Effector memory CD8-positive, alpha-beta T cell (primary cell): Measurements from ENCODE around the gene IL12RB1.
"Not testable (repeated sequence)": the region's sequence is repeated elsewhere in the genome, so short reads cannot be mapped to it uniquely, and the experiment has no call there.

Experiments
- ATAC-seq: fragments of 150-1000 bp; cut with Tn5 transposase; replicated peaks from 2 replicates; pipeline ENCODE4 v1.10.0; 2021; ENCODE audit warnings: mild to moderate bottlenecking, moderate library complexity
- DNase-seq, 3 experiments: peaks; one replicate each; pipeline ENCODE4 v3.0.0; 2021
- H3K27ac Mint-ChIP-seq, 2 donors: one replicate each; pipeline ENCODE4 v1.8.0; 2022; ENCODE audit warnings: mild to moderate bottlenecking in 2 of 2, mixed read lengths in 2 of 2, moderate library complexity in 2 of 2
- H3K27me3 Mint-ChIP-seq, 2 donors: one replicate each; pipeline ENCODE4 v1.8.0; 2022; ENCODE audit warnings: mixed read lengths in 2 of 2
- H3K36me3 Mint-ChIP-seq: one replicate; pipeline ENCODE4 v1.8.0; 2022; ENCODE audit warnings: mild to moderate bottlenecking, moderate library complexity, mixed read lengths; ENCODE audit not compliant: insufficient read depth
- H3K4me1 Mint-ChIP-seq, 2 donors: one replicate each; pipeline ENCODE4 v1.8.0; 2022; ENCODE audit warnings: low read depth in 2 of 2, mixed read lengths in 2 of 2
- H3K4me3 Mint-ChIP-seq, 2 donors: one replicate each; pipeline ENCODE4 v1.8.0; 2022; ENCODE audit warnings: mild to moderate bottlenecking in 2 of 2, mixed read lengths in 2 of 2, moderate library complexity in 2 of 2
- H3K9me3 Mint-ChIP-seq, 2 donors: one replicate each; pipeline ENCODE4 v1.8.0; 2022; ENCODE audit warnings: mixed read lengths in 2 of 2

IL12RB1 gene

GRCh38 chr19:18091217-18091608, 4.5 kb upstream of the IL12RB1 start:
- ATAC-seq (peak; percentile 76), DNase-seq (peak; percentile 68 to 78 (median 75))
- peaks cover 38 to 46% of the 10 kb centered on the region in 2 donors for H3K4me1 Mint-ChIP-seq
- peak overlapping the region; percentile 99 to 100 for H3K27ac Mint-ChIP-seq
- no peaks in the 10 kb centered on the region for H3K27me3 Mint-ChIP-seq
- peaks cover 38% of the 10 kb centered on the region for H3K36me3 Mint-ChIP-seq
- peak overlapping the region; percentile 98 to 100 for H3K4me3 Mint-ChIP-seq
- no peaks in the 10 kb centered on the region for H3K9me3 Mint-ChIP-seq

DNA sequence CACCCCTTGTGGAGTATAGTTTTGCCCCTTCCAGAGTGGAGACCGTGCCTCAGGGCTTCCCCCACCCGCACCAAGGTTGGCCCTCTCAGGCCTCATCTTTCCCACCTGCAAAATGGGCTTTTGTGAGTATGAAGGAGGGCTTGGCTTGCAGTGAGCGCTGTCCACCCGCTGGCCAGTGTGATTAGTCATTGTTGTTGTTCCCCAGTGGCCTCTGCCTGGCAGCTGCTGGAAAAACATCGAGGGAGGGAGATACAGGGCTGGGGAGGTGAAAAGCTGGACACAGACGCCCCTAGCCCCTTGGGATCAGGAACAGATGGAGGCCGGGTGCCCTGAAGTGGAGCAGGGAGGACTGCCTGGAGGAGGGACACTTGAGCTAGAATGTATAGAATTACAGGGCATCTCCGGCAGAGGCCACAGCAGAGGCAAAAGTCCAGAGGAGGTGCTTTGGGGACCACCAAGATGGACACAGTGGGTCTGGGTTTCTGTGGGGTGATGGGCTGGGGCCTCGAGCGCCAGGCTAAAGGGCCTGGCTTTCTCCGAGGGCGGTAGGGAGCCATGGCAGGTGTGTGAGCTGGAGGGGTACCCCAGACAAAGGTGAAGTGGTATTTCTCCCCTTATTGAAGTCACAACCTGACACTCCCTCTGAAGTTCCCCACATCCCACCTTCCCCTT, 3.9 kb upstream of the IL12RB1 start:
- peak overlapping the region; percentile 99 to 100 for H3K27ac Mint-ChIP-seq
- H3K4me3 Mint-ChIP-seq: peak overlapping the region; percentile 98 to 100
- DNase-seq: no peak
- no peaks in the 10 kb centered on the region for H3K9me3 Mint-ChIP-seq
- H3K4me1 Mint-ChIP-seq: peaks cover 38 to 48% of the 10 kb centered on the region in 2 donors
- no peak for ATAC-seq
- H3K36me3 Mint-ChIP-seq: peaks cover 38% of the 10 kb centered on the region
- H3K27me3 Mint-ChIP-seq: no peaks in the 10 kb centered on the region

GRCh38 chr19:18089726-18090125, 3.0 kb upstream of the IL12RB1 start:
- Mint-ChIP-seq H3K4me3 (peak overlapping the region; percentile 98 to 100), H3K27me3 (no peaks in the 10 kb centered on the region), H3K4me1 (peaks cover 45 to 51% of the 10 kb centered on the region in 2 donors), H3K9me3 (peaks cover 0 to under 1% of the 10 kb centered on the region in 2 donors), H3K36me3 (peaks cover 43% of the 10 kb centered on the region), H3K27ac (peak overlapping the region; percentile 99 to 100)
- DNase-seq (no peak), ATAC-seq (no peak)

DNA sequence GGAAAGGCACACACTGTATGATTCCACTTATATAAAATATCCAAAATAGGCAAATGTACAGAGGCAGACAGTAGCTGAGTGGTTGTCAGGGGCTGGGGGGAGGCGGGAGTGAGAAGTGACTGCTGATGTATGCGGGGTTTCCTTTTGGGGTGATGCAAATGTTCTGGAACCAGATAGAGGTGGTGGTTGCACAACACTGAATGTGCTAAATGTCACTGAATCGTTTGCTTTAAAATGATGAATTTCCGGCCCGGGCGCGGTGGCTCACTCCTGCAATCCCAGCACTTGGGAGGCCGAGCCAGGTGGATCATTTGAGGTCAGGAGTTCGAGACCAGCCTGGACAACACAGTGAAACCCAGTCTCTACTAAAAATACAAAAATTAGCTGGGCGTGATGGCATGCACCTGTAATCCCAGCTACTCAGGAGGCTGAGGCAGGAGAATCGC, 2.4 kb upstream of the IL12RB1 start:
- H3K36me3 Mint-ChIP-seq: peaks cover 43% of the 10 kb centered on the region
- peak overlapping the region; percentile 99 to 100 for H3K27ac Mint-ChIP-seq
- not testable (repeated sequence) for H3K27me3 Mint-ChIP-seq, H3K9me3 Mint-ChIP-seq
- ATAC-seq (peak; percentile 78), DNase-seq (peak; percentile 68 to 69 (median 69))
- H3K4me3 Mint-ChIP-seq: peak overlapping the region; percentile 98 to 100
- peaks cover 51 to 57% of the 10 kb centered on the region in 2 donors for H3K4me1 Mint-ChIP-seq

- DNase-seq: no peak
- Mint-ChIP-seq H3K36me3 (peaks cover 58% of the 10 kb centered on the region), H3K27me3 (no peaks in the 10 kb centered on the region), H3K9me3 (peaks cover 0 to 14% of the 10 kb centered on the region in 2 donors), H3K4me3 (peak overlapping the region; percentile 98 to 100), H3K4me1 (peaks cover 50 to 59% of the 10 kb centered on the region in 2 donors), H3K27ac (peak overlapping the region; percentile 98 to 100)
- no peak for ATAC-seq
Observed at GRCh38 chr19:18085702-18086457, 854 bp downstream of the IL12RB1 start.

GRCh38 chr19:18083929-18084684, 2.6 kb downstream of the IL12RB1 start:
- no peak for ATAC-seq
- no peak for DNase-seq
- Mint-ChIP-seq H3K36me3 (peaks cover 60% of the 10 kb centered on the region), H3K9me3 (peaks cover 0 to 14% of the 10 kb centered on the region in 2 donors), H3K27ac (peak overlapping the region in 1 of 2 donors; percentile 13), H3K4me1 (peaks cover 33 to 48% of the 10 kb centered on the region in 2 donors), H3K27me3 (no peaks in the 10 kb centered on the region), H3K4me3 (peak overlapping the region; percentile 98 to 100)

DNA sequence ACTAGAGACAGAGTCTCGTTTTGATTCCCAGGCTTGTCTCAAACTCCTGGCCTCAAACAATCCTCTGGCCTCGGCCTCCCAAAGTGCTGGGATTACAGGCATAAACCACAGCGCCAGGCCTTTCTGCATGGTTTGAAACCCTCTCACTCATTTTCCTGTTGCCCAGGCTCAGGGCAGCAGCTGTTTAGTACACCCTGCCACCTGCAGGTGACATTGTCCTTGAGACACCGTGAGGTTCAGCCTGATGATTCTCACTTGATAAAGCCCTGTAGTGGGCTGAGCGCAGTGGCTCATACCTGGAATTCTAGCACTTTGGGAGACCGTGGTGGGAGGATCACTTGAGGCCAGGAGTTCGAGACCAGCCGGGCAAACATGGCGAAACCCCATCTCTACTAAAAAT, 12.5 kb downstream of the IL12RB1 start:
- H3K4me3 Mint-ChIP-seq: no peak overlapping the region
- peaks cover 89% of the 10 kb centered on the region for H3K36me3 Mint-ChIP-seq
- no peaks in the 10 kb centered on the region for H3K27me3 Mint-ChIP-seq
- no peaks in the 10 kb centered on the region for H3K9me3 Mint-ChIP-seq
- DNase-seq (no peak), ATAC-seq (no peak)
- H3K4me1 Mint-ChIP-seq: peaks cover 9 to 11% of the 10 kb centered on the region in 2 donors
- H3K27ac Mint-ChIP-seq: peak overlapping the region in 1 of 2 donors; percentile 93

- DNase-seq (no peak), ATAC-seq (peak; percentile 68)
- H3K4me1 Mint-ChIP-seq: peaks cover 9 to 11% of the 10 kb centered on the region in 2 donors
- peak overlapping the region; percentile 24 to 93 for H3K27ac Mint-ChIP-seq
- no peaks in the 10 kb centered on the region for H3K9me3 Mint-ChIP-seq
- peaks cover 82% of the 10 kb centered on the region for H3K36me3 Mint-ChIP-seq
- no peaks in the 10 kb centered on the region for H3K27me3 Mint-ChIP-seq
- H3K4me3 Mint-ChIP-seq: peak overlapping the region; percentile 33 to 51
Observed at GRCh38 chr19:18073197-18073596, 13.5 kb downstream of the IL12RB1 start.

DNA sequence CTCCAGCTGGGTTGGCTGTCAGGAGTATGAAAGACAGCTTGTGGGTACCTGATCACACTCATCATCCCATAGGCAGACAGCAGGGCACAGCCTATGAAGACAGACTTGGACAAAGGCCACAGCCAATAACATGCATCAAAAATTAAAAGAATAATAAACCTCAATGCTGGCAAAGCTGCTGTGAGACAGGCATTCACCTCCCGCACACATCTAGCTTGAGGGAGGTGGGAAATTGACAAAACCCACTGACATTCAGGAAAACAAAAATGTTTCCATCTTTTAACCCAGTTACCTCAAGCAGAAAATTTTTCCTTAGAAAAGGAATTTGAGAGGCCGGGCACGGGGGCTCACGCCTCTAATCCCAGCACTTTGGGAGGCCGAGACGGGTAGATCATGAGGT, 14.4 kb downstream of the IL12RB1 start:
- DNase-seq (no peak), ATAC-seq (no peak)
- H3K36me3 Mint-ChIP-seq: peaks cover 74% of the 10 kb centered on the region
- no peak overlapping the region for H3K27ac Mint-ChIP-seq
- peaks cover 9 to 11% of the 10 kb centered on the region in 2 donors for H3K4me1 Mint-ChIP-seq
- no peaks in the 10 kb centered on the region for H3K9me3 Mint-ChIP-seq
- no peak overlapping the region for H3K4me3 Mint-ChIP-seq
- H3K27me3 Mint-ChIP-seq: no peaks in the 10 kb centered on the region

GRCh38 chr19:18070181-18070580, 16.6 kb downstream of the IL12RB1 start:
- peaks cover 9 to 11% of the 10 kb centered on the region in 2 donors for H3K4me1 Mint-ChIP-seq
- H3K27me3 Mint-ChIP-seq: no peaks in the 10 kb centered on the region
- ATAC-seq (no peak), DNase-seq (no peak)
- no peaks in the 10 kb centered on the region for H3K9me3 Mint-ChIP-seq
- H3K4me3 Mint-ChIP-seq: no peak overlapping the region
- H3K27ac Mint-ChIP-seq: peak overlapping the region in 1 of 2 donors; percentile 35
- H3K36me3 Mint-ChIP-seq: peaks cover 71% of the 10 kb centered on the region

GRCh38 chr19:18069383-18069782, 17.4 kb downstream of the IL12RB1 start:
- H3K27me3 Mint-ChIP-seq: no peaks in the 10 kb centered on the region
- H3K27ac Mint-ChIP-seq: peak overlapping the region in 1 of 2 donors; percentile 35
- ATAC-seq (no peak), DNase-seq (no peak)
- no peaks in the 10 kb centered on the region for H3K9me3 Mint-ChIP-seq
- no peak overlapping the region for H3K4me3 Mint-ChIP-seq
- H3K36me3 Mint-ChIP-seq: peaks cover 69% of the 10 kb centered on the region
- H3K4me1 Mint-ChIP-seq: peaks cover 9 to 11% of the 10 kb centered on the region in 2 donors

DNA sequence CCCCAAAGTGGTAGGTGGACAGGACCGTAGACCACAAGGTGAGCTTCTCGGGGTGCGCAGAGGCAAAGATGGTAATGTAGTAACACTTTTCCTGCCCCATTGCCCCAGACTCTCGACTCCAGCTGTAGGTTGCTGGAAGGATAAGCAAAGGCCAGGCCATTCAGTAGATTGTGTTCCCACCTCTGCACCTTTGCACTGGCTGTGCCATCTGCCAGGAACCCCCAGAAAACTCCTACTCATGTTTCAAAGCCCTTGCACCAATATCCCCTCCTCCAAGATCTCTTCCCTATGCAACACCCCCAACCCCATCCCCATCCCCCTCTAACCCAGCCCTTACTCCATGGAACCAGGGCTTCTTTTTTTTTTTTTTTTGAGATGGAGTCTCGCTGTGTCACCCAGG, 18.3 kb downstream of the IL12RB1 start:
- DNase-seq (no peak), ATAC-seq (no peak)
- H3K9me3 Mint-ChIP-seq: no peaks in the 10 kb centered on the region
- no peak overlapping the region for H3K4me3 Mint-ChIP-seq
- H3K4me1 Mint-ChIP-seq: peaks cover 5% of the 10 kb centered on the region in 2 donors
- peaks cover 67% of the 10 kb centered on the region for H3K36me3 Mint-ChIP-seq
- no peak overlapping the region for H3K27ac Mint-ChIP-seq
- no peaks in the 10 kb centered on the region for H3K27me3 Mint-ChIP-seq

DNA sequence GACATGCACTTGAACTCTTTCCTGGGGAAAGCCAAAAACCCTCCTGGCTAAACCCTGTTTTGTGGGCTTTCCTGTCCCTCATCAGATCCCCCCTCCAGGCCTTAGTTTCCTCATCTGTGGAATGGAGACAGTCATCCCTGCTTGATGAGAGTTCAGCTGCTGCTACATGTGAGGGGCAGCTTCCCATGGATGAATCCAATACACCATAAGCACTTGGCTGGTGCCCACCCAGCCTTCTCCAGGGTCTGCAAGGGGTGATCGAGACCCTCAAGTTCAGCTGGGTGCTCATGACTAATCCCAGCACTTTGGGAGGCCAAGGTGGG, 21.6 kb downstream of the IL12RB1 start:
- DNase-seq (no peak), ATAC-seq (no peak)
- H3K27ac Mint-ChIP-seq: peak overlapping the region in 1 of 2 donors; percentile 62
- H3K36me3 Mint-ChIP-seq: peaks cover 57% of the 10 kb centered on the region
- H3K9me3 Mint-ChIP-seq: no peaks in the 10 kb centered on the region
- peaks cover 0 to 2% of the 10 kb centered on the region in 2 donors for H3K4me1 Mint-ChIP-seq
- H3K4me3 Mint-ChIP-seq: no peak overlapping the region
- H3K27me3 Mint-ChIP-seq: no peaks in the 10 kb centered on the region
